ENCODE results near the gene STARD5. TPM values are rescaled to one million over a fixed set of nuclear protein-coding genes. Genes with fewer than 3 reads are reported as not detected.

STARD5 gene
- total RNA-seq, 1 experiment from 2014 or later, result 1.0 TPM

GRCh38 chr15:81317642-81318017 is 6.3 kb downstream of the STARD5 start:
- Histone ChIP-seq H3K4me3 (ENCODE audit: low read depth, low read length) (no peak overlapping the region), H3K27me3 (replicated peaks; ENCODE audit: control insufficient read depth, insufficient read depth, low read length) (no peaks in the 10 kb centered on the region), H3K9me3 (no peaks in the 10 kb centered on the region), H3K36me3 (ENCODE audit: control insufficient read depth, insufficient read depth, low read length) (no peaks in the 10 kb centered on the region), H3K4me1 (peaks cover 6% of the 10 kb centered on the region)
- intact Hi-C loops (cut with micrococcal nuclease; ENCODE audit: unreplicated experiment), result no loop called here
- no peaks in the 10 kb centered on the region for H3K9me3 Mint-ChIP-seq (ENCODE audit: unreplicated experiment)
- ChIA-PET CTCF (no interaction called here), POLR2A (no interaction called here)
- H3K4me1 Mint-ChIP-seq (ENCODE audit: low read depth, unreplicated experiment), result no peaks in the 10 kb centered on the region
- no peaks in the 10 kb centered on the region for H3K36me3 Mint-ChIP-seq (ENCODE audit: insufficient read depth, unreplicated experiment)
- no peak for TF ChIP-seq CTCF (IDR thresholded peaks at IDR 0.05; ENCODE audit: insufficient read depth in 1 of 2, low read depth in 1 of 2, low read length in 1 of 2, severe bottlenecking in 1 of 2, unreplicated experiment in 1 of 2)
- BruUV-seq (replicated peaks), result no TSS peak
- H3K27ac Mint-ChIP-seq (ENCODE audit: unreplicated experiment), result no peak overlapping the region
- DNase-seq, result no peak
- no peaks in the 10 kb centered on the region for H3K27me3 Mint-ChIP-seq (ENCODE audit: insufficient read depth, unreplicated experiment)
- H3K4me3 Mint-ChIP-seq (ENCODE audit: unreplicated experiment), result no peak overlapping the region

- POLR2A ChIA-PET, result no interaction called here
- Histone ChIP-seq H3K4me1 (no peaks in the 10 kb centered on the region), H3K9me3 (no peaks in the 10 kb centered on the region), H3K4me3 (ENCODE audit: low read depth, low read length) (no peak overlapping the region), H3K27me3 (replicated peaks; ENCODE audit: control insufficient read depth, insufficient read depth, low read length) (no peaks in the 10 kb centered on the region), H3K36me3 (ENCODE audit: control insufficient read depth, insufficient read depth, low read length) (no peaks in the 10 kb centered on the region)
- H3K36me3 Mint-ChIP-seq (ENCODE audit: insufficient read depth, unreplicated experiment), result no peaks in the 10 kb centered on the region
- H3K9me3 Mint-ChIP-seq (ENCODE audit: unreplicated experiment), result no peaks in the 10 kb centered on the region
- H3K4me3 Mint-ChIP-seq (ENCODE audit: unreplicated experiment), result no peak overlapping the region
- DNase-seq, result no peak
- no TSS peak for BruUV-seq (replicated peaks)
- H3K4me1 Mint-ChIP-seq (ENCODE audit: low read depth, unreplicated experiment), result no peaks in the 10 kb centered on the region
- no peak overlapping the region for H3K27ac Mint-ChIP-seq (ENCODE audit: unreplicated experiment)
- H3K27me3 Mint-ChIP-seq (ENCODE audit: insufficient read depth, unreplicated experiment), result no peaks in the 10 kb centered on the region
- CTCF ChIA-PET, result no interaction called here
- no peak for TF ChIP-seq CTCF (IDR thresholded peaks at IDR 0.05; ENCODE audit: insufficient read depth in 1 of 2, low read depth in 1 of 2, low read length in 1 of 2, severe bottlenecking in 1 of 2, unreplicated experiment in 1 of 2)
- intact Hi-C loops (cut with micrococcal nuclease; ENCODE audit: unreplicated experiment), result no loop called here
These were observed 7.7 kb downstream of the STARD5 start for GRCh38 chr15:81316267-81316666.

GRCh38 chr15:81315452-81316175 is 8.3 kb downstream of the STARD5 start:
- no peaks in the 10 kb centered on the region for H3K9me3 ChIP-seq
- no peak for TF ChIP-seq CTCF (IDR thresholded peaks at IDR 0.05; ENCODE audit: insufficient read depth in 1 of 2, low read depth in 1 of 2, low read length in 1 of 2, severe bottlenecking in 1 of 2, unreplicated experiment in 1 of 2)
- no peak overlapping the region for H3K27ac Mint-ChIP-seq (ENCODE audit: unreplicated experiment)
- no peaks in the 10 kb centered on the region for H3K27me3 ChIP-seq (replicated peaks; ENCODE audit: control insufficient read depth, insufficient read depth, low read length)
- H3K4me1 Mint-ChIP-seq (ENCODE audit: low read depth, unreplicated experiment), result no peaks in the 10 kb centered on the region
- no TSS peak for BruUV-seq (replicated peaks)
- H3K36me3 Mint-ChIP-seq (ENCODE audit: insufficient read depth, unreplicated experiment), result no peaks in the 10 kb centered on the region
- POLR2A ChIA-PET, result no interaction called here
- CTCF ChIA-PET, result no interaction called here
- H3K4me1 ChIP-seq, result no peaks in the 10 kb centered on the region
- no peaks in the 10 kb centered on the region for H3K36me3 ChIP-seq (ENCODE audit: control insufficient read depth, insufficient read depth, low read length)
- no peak overlapping the region for H3K4me3 Mint-ChIP-seq (ENCODE audit: unreplicated experiment)
- intact Hi-C loops (cut with micrococcal nuclease; ENCODE audit: unreplicated experiment), result no loop called here
- DNase-seq, result no peak
- H3K9me3 Mint-ChIP-seq (ENCODE audit: unreplicated experiment), result no peaks in the 10 kb centered on the region
- H3K27me3 Mint-ChIP-seq (ENCODE audit: insufficient read depth, unreplicated experiment), result no peaks in the 10 kb centered on the region
- H3K4me3 ChIP-seq (ENCODE audit: low read depth, low read length), result no peak overlapping the region

All from Caco-2 (cell line).